ENCODE data around the gene C11orf86. TPM values are rescaled to one million over a fixed set of nuclear protein-coding genes. Genes with fewer than 3 reads are reported as not detected.

Gene C11orf86
- total RNA-seq, 6 donors from 2014 or later = not detected

- Histone ChIP-seq H3K4me3 (no peak overlapping the region), H3K4me1 (no peaks in the 10 kb centered on the region), H3K9me3 (no peaks in the 10 kb centered on the region), H3K36me3 (no peaks in the 10 kb centered on the region), H3K27me3 (no peaks in the 10 kb centered on the region), H3K27ac (no peak overlapping the region)
- TF ChIP-seq POLR2A (IDR thresholded peaks at IDR 0.05) (no peak), POLR2AphosphoS5 (IDR thresholded peaks at IDR 0.05) (no peak), EP300 (IDR thresholded peaks at IDR 0.05) (no peak)
- TF ChIP-seq, protein P1, sequence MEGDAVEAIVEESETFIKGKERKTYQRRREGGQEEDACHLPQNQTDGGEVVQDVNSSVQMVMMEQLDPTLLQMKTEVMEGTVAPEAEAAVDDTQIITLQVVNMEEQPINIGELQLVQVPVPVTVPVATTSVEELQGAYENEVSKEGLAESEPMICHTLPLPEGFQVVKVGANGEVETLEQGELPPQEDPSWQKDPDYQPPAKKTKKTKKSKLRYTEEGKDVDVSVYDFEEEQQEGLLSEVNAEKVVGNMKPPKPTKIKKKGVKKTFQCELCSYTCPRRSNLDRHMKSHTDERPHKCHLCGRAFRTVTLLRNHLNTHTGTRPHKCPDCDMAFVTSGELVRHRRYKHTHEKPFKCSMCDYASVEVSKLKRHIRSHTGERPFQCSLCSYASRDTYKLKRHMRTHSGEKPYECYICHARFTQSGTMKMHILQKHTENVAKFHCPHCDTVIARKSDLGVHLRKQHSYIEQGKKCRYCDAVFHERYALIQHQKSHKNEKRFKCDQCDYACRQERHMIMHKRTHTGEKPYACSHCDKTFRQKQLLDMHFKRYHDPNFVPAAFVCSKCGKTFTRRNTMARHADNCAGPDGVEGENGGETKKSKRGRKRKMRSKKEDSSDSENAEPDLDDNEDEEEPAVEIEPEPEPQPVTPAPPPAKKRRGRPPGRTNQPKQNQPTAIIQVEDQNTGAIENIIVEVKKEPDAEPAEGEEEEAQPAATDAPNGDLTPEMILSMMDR (IDR thresholded peaks at IDR 0.05) = no peak
- DNase-seq (peak in 1 of 2 donors; percentile 54), ATAC-seq (ENCODE audit: low FRiP score in 2 of 2) (no peak)
- WGBS, 2 donors = 88 to 94% methylated on average over 11 of the region's 11 CpGs
Observed at GRCh38 chr11:67013511-67014045, 38.5 kb downstream of the C11orf86 start.

GRCh38 chr11:67014343-67014742 is 39.2 kb downstream of the C11orf86 start:
- TF ChIP-seq POLR2A (IDR thresholded peaks at IDR 0.05) (no peak), POLR2AphosphoS5 (IDR thresholded peaks at IDR 0.05) (no peak), EP300 (IDR thresholded peaks at IDR 0.05) (no peak)
- TF ChIP-seq, protein P1 (IDR thresholded peaks at IDR 0.05) = no peak
- Histone ChIP-seq H3K27ac (no peak overlapping the region), H3K27me3 (no peaks in the 10 kb centered on the region), H3K4me1 (no peaks in the 10 kb centered on the region), H3K36me3 (no peaks in the 10 kb centered on the region), H3K4me3 (no peak overlapping the region), H3K9me3 (no peaks in the 10 kb centered on the region)
- 97 to 100% methylated on average over 3 to 7 of the region's 7 CpGs for WGBS, 2 donors
- ATAC-seq (ENCODE audit: low FRiP score in 2 of 2) = no peak
- peak in 1 of 2 donors; percentile 60 for DNase-seq

DNA sequence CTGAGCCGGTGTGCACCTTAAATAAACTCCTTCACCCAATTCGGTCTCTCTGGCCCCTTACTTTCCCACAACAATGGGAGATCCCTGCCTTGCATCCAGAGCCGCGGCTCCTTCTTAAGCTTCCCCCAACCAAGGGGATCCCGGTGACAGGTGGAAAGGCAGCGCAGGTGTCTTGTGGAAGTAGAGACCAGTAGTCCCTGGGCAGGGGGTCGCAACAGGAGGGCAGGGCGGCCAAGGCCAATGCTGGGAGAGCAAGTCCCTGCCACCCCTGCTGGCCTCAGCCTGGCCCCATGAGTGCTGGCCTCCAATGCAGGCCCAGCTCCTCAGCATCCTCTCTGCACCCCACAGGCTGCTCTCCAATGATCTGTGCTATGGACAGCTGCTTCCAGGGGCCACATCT is 39.9 kb downstream of the C11orf86 start:
- no peaks in the 10 kb centered on the region for H3K9me3 ChIP-seq
- ATAC-seq (ENCODE audit: low FRiP score in 2 of 2) (no peak), DNase-seq (no peak)
- 83 to 98% methylated on average over 7 to 8 of the region's 8 CpGs for WGBS, 2 donors
- H3K27ac ChIP-seq = no peak overlapping the region
- H3K36me3 ChIP-seq = no peaks in the 10 kb centered on the region
- TF ChIP-seq EP300 (IDR thresholded peaks at IDR 0.05) (no peak), POLR2A (IDR thresholded peaks at IDR 0.05) (no peak), POLR2AphosphoS5 (IDR thresholded peaks at IDR 0.05) (no peak)
- TF ChIP-seq, protein P1 (IDR thresholded peaks at IDR 0.05) = no peak
- H3K4me3 ChIP-seq = no peak overlapping the region
- no peaks in the 10 kb centered on the region for H3K27me3 ChIP-seq
- H3K4me1 ChIP-seq = no peaks in the 10 kb centered on the region

- TF ChIP-seq POLR2AphosphoS5 (IDR thresholded peaks at IDR 0.05) (no peak), POLR2A (IDR thresholded peaks at IDR 0.05) (no peak), EP300 (IDR thresholded peaks at IDR 0.05) (no peak)
- TF ChIP-seq, protein P1 (IDR thresholded peaks at IDR 0.05) = no peak
- no peak for DNase-seq
- H3K4me3 ChIP-seq = no peak overlapping the region
- no peaks in the 10 kb centered on the region for H3K4me1 ChIP-seq
- H3K9me3 ChIP-seq = no peaks in the 10 kb centered on the region
- no peak for ATAC-seq (ENCODE audit: low FRiP score in 2 of 2)
- no peaks in the 10 kb centered on the region for H3K27me3 ChIP-seq
- 84 to 90% methylated on average over 5 of the region's 5 CpGs for WGBS, 2 donors
- H3K36me3 ChIP-seq = no peaks in the 10 kb centered on the region
- no peak overlapping the region for H3K27ac ChIP-seq
Observed at GRCh38 chr11:67016550-67016949, 41.4 kb downstream of the C11orf86 start.

DNA sequence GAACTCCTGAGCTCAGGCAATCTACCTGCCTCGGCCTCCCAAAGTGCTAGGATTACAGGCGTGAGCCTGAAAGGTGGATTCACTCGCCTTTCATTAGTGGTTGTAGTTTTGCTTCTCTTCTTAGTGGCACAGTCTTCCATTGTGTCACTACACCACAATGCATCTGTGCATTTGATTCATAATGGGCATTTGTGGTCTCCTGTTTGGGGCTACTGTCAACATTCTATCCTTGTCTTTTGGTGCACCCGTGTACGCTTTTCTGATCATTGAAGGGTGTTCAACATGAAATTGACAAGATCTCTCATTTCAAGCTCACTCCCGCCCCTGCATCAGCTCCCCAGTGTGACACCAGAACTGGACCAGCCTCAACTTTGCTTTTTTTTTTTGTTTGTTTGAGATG is 45.8 kb downstream of the C11orf86 start:
- Histone ChIP-seq H3K36me3 (no peaks in the 10 kb centered on the region), H3K4me3 (no peak overlapping the region), H3K4me1 (peaks cover 12 to 19% (median 19%) of the 10 kb centered on the region in 4 donors), H3K27ac (no peak overlapping the region), H3K27me3 (peaks cover 0 to 20% (median 11%) of the 10 kb centered on the region in 4 donors), H3K9me3 (no peaks in the 10 kb centered on the region)
- DNase-seq = no peak
- ATAC-seq (ENCODE audit: low FRiP score in 2 of 2) = no peak
- TF ChIP-seq EP300 (IDR thresholded peaks at IDR 0.05) (no peak), POLR2A (IDR thresholded peaks at IDR 0.05) (no peak), POLR2AphosphoS5 (IDR thresholded peaks at IDR 0.05) (no peak)
- TF ChIP-seq, protein P1 (IDR thresholded peaks at IDR 0.05) = no peak
- WGBS, 2 donors = 80 to 90% methylated on average over 6 of the region's 6 CpGs

All from upper lobe of left lung (tissue), 6 donors.